HepG2 (cell line): ENCODE results near the gene SMIM24. TPM values are rescaled to one million over a fixed set of nuclear protein-coding genes. Genes with fewer than 3 reads are reported as not detected.

ENCODE experiments used
- BATF2 ChIP-seq: sonication (generic); formaldehyde crosslinking; IDR thresholded peaks from 2 replicates; pipeline ENCODE4 v1.8.0; 2022; ENCODE audit warnings: mild to moderate bottlenecking, missing genetic modification reagents, moderate library complexity
- CHCHD3 ChIP-seq: sonication (generic); formaldehyde crosslinking; IDR thresholded peaks from 2 replicates; pipeline ENCODE4 v1.8.0; 2022; ENCODE audit warnings: mild to moderate bottlenecking, missing genetic modification reagents, moderate library complexity
- DMTF1 ChIP-seq: sonication (generic); formaldehyde crosslinking; IDR thresholded peaks from 2 replicates; pipeline ENCODE4 v1.4.0; 2020; ENCODE audit warnings: mild to moderate bottlenecking, missing genetic modification reagents
- DZIP1 ChIP-seq: sonication (generic); formaldehyde crosslinking; IDR thresholded peaks from 2 replicates; pipeline ENCODE4 v1.5.0; 2020; ENCODE audit warnings: mild to moderate bottlenecking, missing genetic modification reagents
- HNF1A ChIP-seq, 2 experiments: sonication (generic) in 1 of 2; formaldehyde crosslinking in 1 of 2; IDR thresholded peaks; 2 replicates each; pipeline versions ENCODE4 v1.4.0 to v1.6.1; 2016 to 2020; ENCODE audit warnings: borderline replicate concordance in 1 of 2, low read depth in 1 of 2, mild to moderate bottlenecking in 1 of 2, missing genetic modification reagents in 1 of 2
- KLF11 ChIP-seq: IDR thresholded peaks from 2 replicates; pipeline ENCODE4 v1.6.1; 2016; ENCODE audit warnings: missing compliant biosample characterization
- MTA1 ChIP-seq: sonication (generic); formaldehyde crosslinking; IDR thresholded peaks from 2 replicates; pipeline ENCODE4 v1.4.0; 2020; ENCODE audit warnings: missing genetic modification reagents, mild to moderate bottlenecking, borderline replicate concordance
- NAIF1 ChIP-seq: sonication (generic); formaldehyde crosslinking; IDR thresholded peaks from 2 replicates; pipeline ENCODE4 v1.5.0; 2020; ENCODE audit warnings: mild to moderate bottlenecking, missing genetic modification reagents, borderline replicate concordance
- RARA ChIP-seq: IDR thresholded peaks from 2 replicates; pipeline ENCODE4 v1.6.1; 2016; ENCODE audit warnings: missing genetic modification reagents, missing compliant biosample characterization
- THAP7 ChIP-seq: sonication (generic); formaldehyde crosslinking; IDR thresholded peaks from 2 replicates; pipeline ENCODE4 v1.8.1; 2023; ENCODE audit warnings: mild to moderate bottlenecking, missing genetic modification reagents
- U2AF1 ChIP-seq: fragments of 200-400 bp; formaldehyde crosslinking; optimal IDR thresholded peaks from 2 replicates; pipeline ENCODE3; 2017; ENCODE audit warnings: mild to moderate bottlenecking, low read depth, low read length
- ZBTB39 ChIP-seq: sonication (generic); formaldehyde crosslinking; IDR thresholded peaks from 2 replicates; pipeline ENCODE4 v1.5.0; 2020; ENCODE audit warnings: missing genetic modification reagents
- ZFP36 ChIP-seq: fragments of 150-350 bp; IDR thresholded peaks from 2 replicates; pipeline ENCODE4 v1.6.1; 2018; ENCODE audit warnings: borderline replicate concordance, low read length, low read depth; ENCODE audit not compliant: partially characterized antibody
- polyA plus RNA-seq, 8 experiments: library from polyadenylated mRNA; depleted of rRNA in 3 of 8; stranded (reverse) in 7 of 8; unstranded in 1 of 8; fragments of >200 nt; fragmentation: Illumina TruSeq in 4 of 8; extraction: Trizol in 4 of 8; gene quantifications; 2 replicates each; pipeline versions ENCODE4 v1.2.1 to v1.2.3, GENCODE V29; 2011 to 2016; ENCODE audit warnings: low read depth in 4 of 8, missing spikeins in 1 of 8, mixed read lengths in 1 of 8; ENCODE audit not compliant: insufficient read depth in 1 of 8
- total RNA-seq, 5 experiments: library from RNA; depleted of rRNA; stranded (reverse); fragments of >200 nt; fragmentation: Illumina TruSeq; extraction: Trizol; gene quantifications; 2 replicates each; pipeline ENCODE4 v1.2.3, GENCODE V29; 2016; ENCODE audit warnings: low read depth in 1 of 5

Gene SMIM24
- total and polyA plus RNA-seq, 2 of the 13 experiments (the other 11 are each of a cell fraction or from before 2014, with no cell fraction given) = 11.2 to 70.6 TPM

- TF ChIP-seq THAP7 (CRISPR knock-in tag) (peak; percentile 89; the same call in 1 of the 2 replicates), KLF11 (CRISPR knock-in tag) (peak; percentile 45; the same call in 1 of the 2 replicates), HNF1A (IDR thresholded peaks at IDR 0.05; ENCODE audit: low read depth) (no peak), HNF1A (CRISPR knock-in tag; IDR thresholded peaks at IDR 0.05; ENCODE audit: borderline replicate concordance) (no peak; the same call in 1 of the 2 replicates), MTA1 (0 out of 2 replicates have a peak, but pooled peaks have one; percentile 63), CHCHD3 (CRISPR knock-in tag) (peak; percentile 82; the same call in 1 of the 2 replicates), RARA (CRISPR knock-in tag) (peak; percentile 30; the same call in 1 of the 2 replicates), ZFP36 (no peak), DZIP1 (CRISPR knock-in tag) (peak; percentile 75; the same call in 1 of the 2 replicates), NAIF1 (CRISPR knock-in tag) (no peak; the same call in 1 of the 2 replicates), DMTF1 (CRISPR knock-in tag) (no peak), U2AF1 (no peak), BATF2 (CRISPR knock-in tag) (peak; percentile 62; the same call in 1 of the 2 replicates), ZBTB39 (no peak; the same call in 1 of the 2 replicates)
Observed at GRCh38 chr19:3500429-3501101, 20.2 kb upstream of the SMIM24 start, which contains the start of gene DOHH (continued).
